ENCODE results near the gene AVL9. TPM values are rescaled to one million over a fixed set of nuclear protein-coding genes. Genes with fewer than 3 reads are reported as not detected.
A peak's percentile ranks its signal among the peaks of the same experiment; 100 is the strongest.

AVL9 gene
- total and polyA plus RNA-seq, 9 of the 15 experiments (the other 6 are each of a cell fraction or from before 2014, with no cell fraction given) = 6.4 to 66.2 (median 30.1) TPM

GRCh38 chr7:32506266-32507054 lies 11.2 kb downstream of the AVL9 start (continued):
- peak; percentile 55 for TF ChIP-seq SMAD1 (IDR thresholded peaks at IDR 0.05; ENCODE audit: low read depth, low read length, partially characterized antibody)
- TF ChIP-seq ZNF316 (IDR thresholded peaks at IDR 0.05) = no peak
- TF ChIP-seq ERF (CRISPR knock-in tag; IDR thresholded peaks at IDR 0.05) = no peak
- no peak for TF ChIP-seq ESRRA (IDR thresholded peaks at IDR 0.05; ENCODE audit: borderline replicate concordance, low read depth)
- TF ChIP-seq MAFF (IDR thresholded peaks at IDR 0.05; ENCODE audit: low read length) = no peak
- 0 out of 2 replicates have a peak, but pooled peaks have one; percentile 12 for TF ChIP-seq MGA (IDR thresholded peaks at IDR 0.05)
- no peak for TF ChIP-seq NELFE (IDR thresholded peaks at IDR 0.05; ENCODE audit: insufficient read depth, insufficient read length)
- TF ChIP-seq TARDBP (IDR thresholded peaks at IDR 0.05) = peak; percentile 74; the same call in 1 of the 2 replicates
- TF ChIP-seq ZNF589 (CRISPR knock-in tag; IDR thresholded peaks at IDR 0.05; ENCODE audit: low read depth) = peak; percentile 84; the same call in 1 of the 2 replicates
- peak; percentile 98 for TF ChIP-seq DACH1 (IDR thresholded peaks at IDR 0.05; ENCODE audit: partially characterized antibody)
- TF ChIP-seq RBM17 (IDR thresholded peaks at IDR 0.05; ENCODE audit: borderline replicate concordance, low read depth, low read length) = no peak
- TF ChIP-seq KLF6 (CRISPR knock-in tag; IDR thresholded peaks at IDR 0.05; ENCODE audit: borderline replicate concordance) = no peak; the same call in 1 of the 2 replicates
- no peak for TF ChIP-seq GABPB2 (CRISPR knock-in tag; conservative IDR thresholded peaks at IDR 0.05)
- no peak for TF ChIP-seq NCOA4 (IDR thresholded peaks at IDR 0.05; ENCODE audit: partially characterized antibody)
- TF ChIP-seq PRMT5 (CRISPR knock-in tag; IDR thresholded peaks at IDR 0.05) = no peak
- peak; percentile 100 for TF ChIP-seq FOSL1 (tag; conservative IDR thresholded peaks at IDR 0.05)
- 0 out of 2 replicates have a peak, but pooled peaks have one; percentile 6 for TF ChIP-seq RFX1 (IDR thresholded peaks at IDR 0.05)
- TF ChIP-seq NFXL1 (CRISPR knock-in tag; IDR thresholded peaks at IDR 0.05) = no peak
- TF ChIP-seq HMG20B (CRISPR knock-in tag; IDR thresholded peaks at IDR 0.05) = no peak

Measured in K562 (cell line).